T-helper 22 cell (primary cell): ENCODE results near the gene NASP.

Source experiments
- DNase-seq: peaks from one replicate; pipeline ENCODE4 v3.0.0-alpha.2; 2020; ENCODE audit warnings: low read depth

The NASP gene

GRCh38 chr1:45620588-45621500, 37.0 kb downstream of the NASP start:
- DNase-seq: no peak

GRCh38 chr1:45621501-45621836, 37.6 kb downstream of the NASP start:
- no peak for DNase-seq

- DNase-seq: no peak
Measured at GRCh38 chr1:45621895-45622523, 38.2 kb downstream of the NASP start.

GRCh38 chr1:45622524-45623394, 38.9 kb downstream of the NASP start:
- no peak for DNase-seq

- DNase-seq: no peak
Measured at GRCh38 chr1:45623972-45624371, 40.1 kb downstream of the NASP start, which contains the start of gene CCDC17. Gene CCDC17 (minus strand): TSS chr1:45624054. CDS start chr1:45623909, 145 bp downstream.

GRCh38 chr1:45629035-45629434, 45.2 kb downstream of the NASP start:
- DNase-seq: no peak

- DNase-seq: no peak
Measured at GRCh38 chr1:45630429-45630828, 46.6 kb downstream of the NASP start.

- DNase-seq: no peak
Measured at GRCh38 chr1:45635211-45635610, 51.4 kb downstream of the NASP start.

- no peak for DNase-seq
Measured at GRCh38 chr1:45640293-45640692, 56.5 kb downstream of the NASP start.

- DNase-seq: no peak
Measured at GRCh38 chr1:45643321-45643720, 59.5 kb downstream of the NASP start.

- DNase-seq: no peak
Measured at GRCh38 chr1:45643978-45644377, 60.1 kb downstream of the NASP start.

GRCh38 chr1:45644661-45645060, 60.8 kb downstream of the NASP start:
- no peak for DNase-seq

GRCh38 chr1:45647248-45648021, 63.6 kb downstream of the NASP start:
- no peak for DNase-seq

GRCh38 chr1:45654540-45655280, 70.9 kb downstream of the NASP start:
- DNase-seq: no peak

GRCh38 chr1:45656573-45657226, 72.9 kb downstream of the NASP start:
- DNase-seq: no peak

GRCh38 chr1:45658171-45658570, 74.3 kb downstream of the NASP start:
- DNase-seq: no peak

- no peak for DNase-seq
Measured at GRCh38 chr1:45659222-45659621, 75.4 kb downstream of the NASP start.

GRCh38 chr1:45660336-45660735, 76.5 kb downstream of the NASP start:
- DNase-seq: no peak

- no peak for DNase-seq
Measured at GRCh38 chr1:45666836-45667235, 83.0 kb downstream of the NASP start.

GRCh38 chr1:45667321-45668111, 83.7 kb downstream of the NASP start:
- no peak for DNase-seq
